ENCODE data around the gene NBEA. TPM values are rescaled to one million over a fixed set of nuclear protein-coding genes. Genes with fewer than 3 reads are reported as not detected.

Gene NBEA
- total RNA-seq, 1 donor from 2014 or later: 23.8 TPM

DNA sequence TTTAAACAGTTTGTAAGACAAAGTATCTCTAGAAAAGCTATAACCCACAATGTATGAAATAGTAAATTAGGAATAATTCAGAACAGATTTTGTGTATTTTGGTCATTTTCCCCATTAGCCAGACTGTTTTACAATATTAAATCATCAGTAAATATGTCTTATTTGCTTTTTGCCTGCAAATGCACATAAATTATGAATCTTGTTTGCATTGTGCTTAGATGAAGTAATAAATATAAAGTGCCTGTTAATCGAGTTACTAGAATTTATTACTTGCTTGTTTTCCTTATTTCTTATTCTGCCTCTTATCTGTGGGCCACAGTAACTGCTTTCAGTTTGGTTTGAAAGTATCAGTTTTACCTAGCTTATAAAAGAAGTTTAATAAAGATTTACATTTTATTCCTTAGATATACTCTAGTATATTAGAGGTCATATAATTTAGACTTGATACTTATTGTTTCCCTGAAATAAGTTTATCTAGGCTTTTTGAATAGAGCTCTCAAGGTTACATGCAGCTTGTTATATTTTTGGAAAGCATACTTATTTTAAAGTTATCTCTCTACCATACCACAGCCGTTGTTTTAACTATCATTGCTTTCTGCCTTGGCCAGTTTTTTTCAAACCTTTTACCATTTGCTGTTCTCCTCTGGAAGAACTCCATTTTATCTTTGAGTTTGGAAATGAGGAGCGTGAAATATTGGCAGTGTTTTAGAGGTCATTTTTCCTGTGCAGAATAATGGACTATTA is 238.0 kb downstream of the NBEA start:
- no peak for DNase-seq

GRCh38 chr13:35190241-35190640 is 248.2 kb downstream of the NBEA start:
- no peak for DNase-seq

- no peak for DNase-seq
These were observed 249.8 kb downstream of the NBEA start for GRCh38 chr13:35191883-35192282.

- no peak for DNase-seq
These were observed 256.6 kb downstream of the NBEA start for GRCh38 chr13:35198613-35199200.

DNA sequence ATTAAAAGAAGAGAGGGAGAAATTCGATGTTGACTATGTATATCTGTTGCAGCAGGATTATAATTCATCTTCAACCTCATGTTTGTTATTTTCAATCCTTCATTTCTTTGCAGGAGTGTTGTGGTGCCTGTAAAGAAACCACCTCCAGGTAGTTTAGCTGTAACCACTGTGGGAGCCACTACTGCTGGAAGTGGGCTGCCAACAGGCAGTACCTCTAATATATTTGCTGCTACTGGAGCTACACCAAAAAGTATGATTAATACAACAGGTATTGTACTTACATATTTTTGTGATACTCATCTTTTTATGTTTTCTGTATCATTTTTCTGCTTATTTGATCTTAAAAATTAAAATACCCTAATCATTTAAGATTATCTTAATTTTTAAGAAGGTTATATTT is 266.5 kb downstream of the NBEA start:
- DNase-seq: no peak

GRCh38 chr13:35210261-35210660 is 268.2 kb downstream of the NBEA start:
- DNase-seq: peak; percentile 11

GRCh38 chr13:35211949-35212348 is 269.9 kb downstream of the NBEA start:
- DNase-seq: no peak

- DNase-seq: no peak
These were observed 271.8 kb downstream of the NBEA start for GRCh38 chr13:35213911-35214310.

GRCh38 chr13:35216131-35216530 is 274.1 kb downstream of the NBEA start:
- no peak for DNase-seq

- DNase-seq: no peak
These were observed 277.0 kb downstream of the NBEA start for GRCh38 chr13:35219021-35219420.

- DNase-seq: no peak
These were observed 283.1 kb downstream of the NBEA start for GRCh38 chr13:35225159-35225558.

DNA sequence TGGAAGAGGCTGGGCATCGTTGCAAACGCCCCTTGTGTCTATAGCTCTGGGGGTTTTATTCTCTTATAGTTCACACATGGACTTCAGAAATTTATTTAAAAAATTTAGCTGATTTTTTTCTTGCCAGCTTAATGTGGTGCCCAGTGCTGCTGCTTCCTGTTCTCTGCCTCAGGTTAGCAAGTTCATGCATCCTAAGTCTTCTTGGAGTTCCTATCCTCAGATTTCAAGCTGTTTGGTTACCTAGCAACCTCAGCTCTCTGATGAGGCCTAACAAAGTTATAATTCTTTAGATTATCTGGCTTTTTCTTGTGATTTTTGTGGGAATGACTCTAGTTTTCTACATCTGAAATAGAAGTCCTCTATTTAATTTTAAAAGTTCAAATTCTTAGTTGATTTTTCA is 283.5 kb downstream of the NBEA start:
- DNase-seq: no peak

GRCh38 chr13:35228536-35228935 is 286.5 kb downstream of the NBEA start:
- DNase-seq: no peak

GRCh38 chr13:35231426-35231825 is 289.4 kb downstream of the NBEA start:
- DNase-seq: no peak

DNA sequence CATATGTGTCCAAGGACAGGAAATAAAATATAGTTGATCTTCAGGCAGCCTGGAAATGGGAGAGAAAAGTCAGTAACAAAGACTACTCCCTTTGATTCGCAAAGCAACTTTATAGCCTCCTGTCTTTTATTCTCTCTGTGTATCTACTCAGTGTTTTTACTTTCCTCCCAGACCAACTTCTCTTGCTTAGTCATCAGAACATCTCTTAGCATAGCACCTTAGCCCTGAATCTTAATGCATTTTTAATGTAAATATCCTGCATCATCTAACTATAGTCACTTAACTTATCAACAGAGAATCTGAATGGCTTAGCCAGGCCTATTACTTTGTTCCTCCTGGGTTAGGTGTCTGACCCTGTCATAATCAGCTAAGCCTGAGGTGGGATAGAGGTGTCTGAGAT is 296.2 kb downstream of the NBEA start:
- DNase-seq: no peak

GRCh38 chr13:35252536-35253205 is 310.6 kb downstream of the NBEA start:
- no peak for DNase-seq

DNA sequence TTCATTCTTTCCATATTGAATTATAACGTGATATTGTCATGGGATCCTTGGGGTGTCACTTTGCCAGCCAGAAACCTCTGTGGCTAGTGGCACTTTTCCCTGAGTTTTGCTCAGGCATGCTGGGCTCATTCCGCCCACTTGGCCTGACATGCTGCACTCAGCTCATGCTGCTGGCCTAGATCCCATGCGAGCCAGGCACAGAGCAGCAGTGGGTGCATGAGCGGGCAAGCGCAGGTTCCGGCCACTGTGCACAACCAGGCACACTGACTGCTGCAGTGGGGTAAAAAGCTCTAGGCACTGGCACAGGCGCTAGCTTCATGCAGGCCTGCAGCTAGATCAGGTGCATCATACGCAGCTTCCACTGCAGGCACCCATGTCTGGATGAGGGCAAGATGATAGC is 313.2 kb downstream of the NBEA start:
- no peak for DNase-seq

GRCh38 chr13:35256459-35257148 is 314.5 kb downstream of the NBEA start:
- DNase-seq: no peak

DNA sequence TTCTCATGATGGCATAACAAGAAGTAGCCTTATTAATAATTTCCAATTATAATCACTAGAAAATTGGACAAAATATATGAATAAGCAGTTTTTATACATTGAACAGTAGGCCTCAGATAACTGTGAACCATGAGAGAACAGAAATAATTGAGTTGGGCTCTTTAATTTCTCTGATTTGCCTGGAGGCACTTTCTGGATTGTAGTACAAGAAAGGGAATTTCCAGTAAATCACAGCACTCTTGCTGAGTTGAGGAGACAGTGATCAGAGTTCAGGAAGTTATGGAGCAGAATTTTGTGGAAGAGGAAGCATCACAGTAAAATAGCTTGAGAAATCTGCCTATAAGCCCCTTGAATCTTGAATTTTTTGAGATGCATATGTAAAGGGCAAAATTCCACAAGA is 318.2 kb downstream of the NBEA start:
- DNase-seq: no peak

DNA sequence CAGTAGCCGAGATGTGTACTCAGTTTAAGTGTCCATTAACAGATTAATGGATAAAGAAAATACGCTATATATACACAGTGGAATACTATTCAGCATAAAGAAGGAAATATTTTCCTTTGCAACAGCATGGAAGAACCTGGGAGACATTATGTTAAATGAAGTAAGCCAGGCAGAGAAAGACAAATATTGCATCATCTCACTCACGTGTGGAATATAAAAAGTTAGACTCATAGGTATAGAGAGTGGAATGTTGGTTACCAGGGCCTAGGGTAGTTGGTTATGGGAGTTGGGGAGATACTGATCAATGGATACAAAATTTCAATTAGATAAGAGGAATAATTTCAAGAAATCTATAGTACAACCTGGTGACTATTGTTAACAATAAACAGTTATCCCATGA is 324.3 kb downstream of the NBEA start:
- no peak for DNase-seq

- DNase-seq: no peak
These were observed 336.8 kb downstream of the NBEA start for GRCh38 chr13:35278917-35279316.

DNA sequence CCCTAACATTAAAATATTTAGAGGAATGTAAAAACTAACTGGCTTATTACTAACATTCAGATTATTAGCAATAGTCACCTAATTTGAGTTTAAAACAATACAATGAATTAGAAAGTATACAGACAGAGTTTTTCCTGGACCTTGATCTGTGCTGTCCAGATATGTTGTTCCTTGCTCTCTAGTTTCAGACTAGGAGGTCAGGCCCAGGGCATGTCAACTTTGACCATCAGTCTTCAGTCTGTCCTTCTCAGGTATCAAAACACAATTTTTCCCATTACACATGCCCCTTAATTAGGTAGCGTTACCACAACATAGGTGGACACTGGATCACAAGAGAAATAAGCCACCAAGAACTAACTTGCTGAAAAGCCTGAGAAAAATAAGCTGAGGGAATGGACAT is 337.4 kb downstream of the NBEA start:
- DNase-seq: no peak

- no peak for DNase-seq
These were observed 341.8 kb downstream of the NBEA start for GRCh38 chr13:35283856-35284255.

Measured in tongue (tissue), 2 donors.